GM21576 (cell line): ENCODE data around the gene ISM1.
"Not testable (repeated sequence)": the region's sequence is repeated elsewhere in the genome, so short reads cannot be mapped to it uniquely, and the experiment has no call there.

Experiments used
- ATAC-seq: cut with Tn5 transposase; IDR thresholded peaks from one replicate; pipeline ENCODE4 v1.9.1; 2021; ENCODE audit warnings: mild to moderate bottlenecking, moderate library complexity; ENCODE audit not compliant: unreplicated experiment

The ISM1 gene

GRCh38 chr20:13221313-13221672 lies 219 bp downstream of the ISM1 start:
- ATAC-seq = no peak

- peak; percentile 82 for ATAC-seq
Observed at GRCh38 chr20:13221673-13222318, 722 bp downstream of the ISM1 start.

GRCh38 chr20:13222319-13222716 lies 1.2 kb downstream of the ISM1 start:
- ATAC-seq = no peak

DNA sequence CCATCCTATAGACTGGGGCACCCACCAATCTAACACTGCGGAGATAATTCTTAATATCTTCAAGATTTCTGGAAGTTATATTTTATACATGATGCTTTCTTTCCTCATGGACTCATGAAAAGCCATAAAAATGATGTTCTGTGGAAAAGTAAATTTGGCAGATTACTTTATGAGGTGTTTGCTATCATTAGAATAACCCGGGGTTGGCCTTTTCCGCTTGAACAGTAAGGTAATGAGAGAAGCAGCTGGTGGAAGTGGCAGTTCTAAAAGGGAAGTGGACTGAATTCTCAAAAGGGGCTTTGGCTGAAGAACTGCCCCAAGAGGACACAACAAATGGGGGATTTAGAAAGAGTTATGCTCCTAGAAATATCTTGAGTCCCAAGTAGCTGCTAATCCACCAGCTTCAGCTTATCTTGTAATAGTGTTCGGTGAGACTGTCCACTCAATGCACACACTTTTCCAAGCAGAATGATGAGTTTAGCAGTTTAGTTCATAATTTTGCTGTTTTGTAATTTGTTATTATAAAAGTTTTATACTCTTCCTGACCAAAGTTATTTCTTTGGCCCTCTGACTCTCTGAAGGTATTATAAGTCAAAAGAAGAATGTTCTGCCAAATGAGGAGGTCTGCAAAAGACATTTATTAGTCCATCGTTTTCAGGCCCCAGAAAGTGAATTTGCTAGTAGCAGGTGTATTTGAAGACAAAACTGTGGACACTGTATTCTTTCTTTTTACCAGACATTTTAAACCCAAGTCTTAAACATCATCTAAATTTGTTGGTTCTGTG lies 2.9 kb downstream of the ISM1 start:
- ATAC-seq = no peak

GRCh38 chr20:13226367-13226766 lies 5.3 kb downstream of the ISM1 start:
- no peak for ATAC-seq

DNA sequence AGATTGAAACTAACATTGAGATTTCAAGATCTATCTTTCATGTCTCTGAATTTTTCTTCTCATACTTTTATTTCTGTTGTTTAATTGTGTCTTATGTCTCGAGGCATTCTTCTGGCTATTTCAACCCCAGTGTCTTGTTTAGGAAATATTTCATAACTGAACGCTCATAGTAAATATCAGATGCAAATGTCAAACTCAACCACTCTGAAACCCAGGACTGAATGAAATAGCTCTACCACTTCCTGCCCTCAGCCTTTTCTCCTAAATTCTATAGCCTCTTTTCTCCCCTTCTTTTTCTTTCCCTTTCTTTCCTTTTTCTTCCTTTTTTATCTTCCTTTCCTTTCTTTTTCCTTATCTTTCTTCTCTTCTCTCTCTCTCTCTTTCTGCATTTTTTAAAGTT lies 7.7 kb downstream of the ISM1 start:
- ATAC-seq = no peak

DNA sequence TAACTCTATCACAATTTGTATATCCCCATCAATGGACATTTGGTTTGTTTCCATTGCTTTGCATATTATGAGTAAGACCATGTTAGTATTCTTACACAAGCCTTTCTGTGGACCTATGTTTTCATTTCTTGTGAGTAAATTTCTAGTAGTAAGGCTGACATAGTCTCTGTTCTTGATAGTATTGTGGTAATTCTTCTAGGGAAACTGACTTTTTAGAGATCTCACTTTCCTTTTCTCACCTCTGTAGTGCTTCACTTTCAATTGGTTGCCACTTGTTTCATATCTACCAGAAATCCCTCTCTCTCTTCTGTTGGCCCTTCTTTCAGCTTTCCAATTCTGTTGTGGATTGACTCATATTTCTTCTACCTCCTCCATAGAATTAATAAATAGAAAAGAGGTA lies 8.5 kb downstream of the ISM1 start:
- ATAC-seq = peak; percentile 67

- ATAC-seq = no peak
Observed at GRCh38 chr20:13231031-13231752, 10.1 kb downstream of the ISM1 start.

GRCh38 chr20:13232999-13233398 lies 11.9 kb downstream of the ISM1 start:
- ATAC-seq = no peak

DNA sequence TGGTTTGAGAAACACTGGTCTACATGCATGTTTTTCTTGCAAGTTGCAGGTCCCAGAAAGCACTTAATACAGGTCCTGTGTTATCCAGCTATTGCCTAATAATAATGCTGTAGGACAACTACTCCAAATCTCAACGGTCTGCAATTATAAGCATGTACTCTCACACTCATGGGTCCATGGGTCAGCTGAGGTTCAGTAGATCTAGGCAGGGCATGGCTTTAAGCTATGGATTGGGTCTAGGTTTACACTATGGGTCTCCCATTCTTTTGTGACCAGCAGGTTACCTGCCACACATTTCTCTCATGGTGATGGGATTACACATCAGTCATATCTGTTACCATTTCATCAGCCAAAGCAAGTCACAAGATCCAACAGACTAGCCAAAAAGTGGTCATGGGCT lies 13.9 kb downstream of the ISM1 start:
- ATAC-seq = no peak

DNA sequence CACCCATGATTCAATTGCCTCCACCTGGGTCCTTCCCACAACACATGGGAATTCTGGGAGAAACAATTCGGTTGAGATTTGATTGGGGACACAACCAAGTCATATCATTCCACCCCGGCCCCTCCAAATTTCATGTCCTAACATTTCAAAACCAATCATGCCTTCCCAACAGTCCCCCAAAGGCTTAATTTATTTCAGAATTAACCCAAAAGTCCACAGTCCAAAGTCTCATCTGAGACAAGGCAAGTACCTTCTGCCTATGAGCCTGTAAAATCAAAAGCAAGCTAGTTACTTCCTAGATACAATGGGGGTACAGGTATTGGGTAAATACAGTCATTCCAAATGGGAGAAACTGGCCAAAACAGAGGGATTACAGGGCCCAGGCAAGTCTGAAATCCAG lies 15.3 kb downstream of the ISM1 start:
- not testable (repeated sequence) for ATAC-seq

DNA sequence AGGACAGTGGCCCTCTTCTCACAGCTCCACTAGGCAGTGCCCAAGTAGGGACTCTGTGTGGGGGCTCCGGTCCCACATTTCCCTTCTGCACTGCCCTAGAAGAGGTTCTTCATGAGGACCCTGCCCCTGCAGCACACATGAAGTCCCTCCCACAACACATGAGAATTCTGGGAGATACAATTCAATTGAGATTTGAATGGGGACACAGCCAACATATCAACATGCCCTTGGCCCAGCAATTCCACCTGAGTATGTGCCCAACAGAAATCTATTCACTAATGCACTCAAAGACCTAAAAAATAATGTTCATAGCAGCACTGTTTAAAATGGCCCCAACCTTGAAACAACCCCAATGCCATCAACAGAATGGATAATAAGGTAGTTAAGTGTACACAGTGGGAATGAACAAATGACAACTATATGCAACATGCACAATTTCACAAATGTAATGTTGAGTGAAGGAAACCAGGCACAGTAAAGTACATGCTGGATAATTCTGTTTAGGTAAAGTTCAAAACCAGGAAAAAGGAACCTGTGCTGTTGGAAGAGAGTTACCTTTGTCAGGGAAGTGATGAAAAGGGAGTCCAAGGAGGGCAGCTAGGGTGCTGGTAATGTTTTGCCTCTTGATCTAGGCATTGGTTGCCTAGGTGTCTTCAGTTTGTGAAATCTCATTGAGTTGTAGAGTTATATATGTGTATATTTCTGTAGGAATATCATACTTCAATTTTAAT lies 16.1 kb downstream of the ISM1 start:
- ATAC-seq = no peak

- ATAC-seq = no peak
Observed at GRCh38 chr20:13238001-13238653, 17.1 kb downstream of the ISM1 start.

GRCh38 chr20:13243826-13244376 lies 22.8 kb downstream of the ISM1 start:
- no peak for ATAC-seq

GRCh38 chr20:13245250-13245723 lies 24.2 kb downstream of the ISM1 start:
- ATAC-seq = no peak

DNA sequence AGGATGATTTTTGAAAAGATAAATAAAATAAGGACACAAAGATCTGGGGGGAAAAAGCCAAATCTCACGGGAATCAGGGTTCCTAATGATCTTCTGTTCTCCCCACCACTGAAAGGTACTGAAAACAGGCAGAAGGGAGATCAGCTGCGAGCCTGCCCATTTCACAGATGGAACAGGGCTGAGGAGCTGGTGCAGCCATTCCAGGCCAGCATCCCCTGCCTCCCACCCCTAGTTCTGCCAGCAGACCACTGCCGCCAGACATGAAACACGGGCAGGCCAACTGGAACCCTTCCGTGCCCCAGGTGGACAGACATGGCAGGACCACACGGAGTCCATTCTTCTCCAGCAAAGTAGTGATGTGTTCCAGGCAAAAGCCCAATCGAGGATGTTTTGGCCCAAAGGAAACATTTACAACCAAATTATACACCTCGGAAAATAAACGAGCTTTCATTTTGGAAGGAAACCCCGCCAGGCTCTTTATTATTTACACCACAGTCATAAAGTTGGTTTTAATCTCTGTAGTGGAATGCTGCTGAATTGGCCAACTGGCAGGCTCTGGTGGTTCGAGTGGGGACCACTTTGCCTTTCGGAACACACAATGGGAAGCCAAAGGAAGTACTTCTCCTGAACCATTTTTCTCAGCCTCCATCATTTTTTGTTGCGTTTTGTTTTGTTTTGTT lies 28.2 kb downstream of the ISM1 start:
- no peak for ATAC-seq

- ATAC-seq = no peak
Observed at GRCh38 chr20:13249798-13250170, 28.7 kb downstream of the ISM1 start.

DNA sequence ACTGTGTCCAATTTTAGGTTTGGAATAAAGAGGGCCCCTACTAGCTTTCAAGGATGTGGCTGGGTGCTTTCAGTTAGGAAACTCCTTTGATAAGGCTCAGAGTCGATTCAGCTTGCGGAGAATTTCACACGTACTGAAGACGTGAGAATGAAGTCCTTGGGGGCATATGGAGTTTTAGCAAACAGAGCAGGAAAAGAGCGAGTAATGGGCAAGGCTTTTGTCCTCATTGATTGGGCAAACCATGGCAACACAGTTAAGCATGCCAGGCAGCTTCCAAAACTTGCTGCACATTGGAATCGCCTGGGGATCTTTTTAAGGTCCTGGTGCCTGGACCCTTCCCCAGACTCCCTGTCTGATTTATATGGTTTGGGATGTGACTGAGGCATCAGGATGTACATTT lies 29.2 kb downstream of the ISM1 start:
- ATAC-seq = no peak

DNA sequence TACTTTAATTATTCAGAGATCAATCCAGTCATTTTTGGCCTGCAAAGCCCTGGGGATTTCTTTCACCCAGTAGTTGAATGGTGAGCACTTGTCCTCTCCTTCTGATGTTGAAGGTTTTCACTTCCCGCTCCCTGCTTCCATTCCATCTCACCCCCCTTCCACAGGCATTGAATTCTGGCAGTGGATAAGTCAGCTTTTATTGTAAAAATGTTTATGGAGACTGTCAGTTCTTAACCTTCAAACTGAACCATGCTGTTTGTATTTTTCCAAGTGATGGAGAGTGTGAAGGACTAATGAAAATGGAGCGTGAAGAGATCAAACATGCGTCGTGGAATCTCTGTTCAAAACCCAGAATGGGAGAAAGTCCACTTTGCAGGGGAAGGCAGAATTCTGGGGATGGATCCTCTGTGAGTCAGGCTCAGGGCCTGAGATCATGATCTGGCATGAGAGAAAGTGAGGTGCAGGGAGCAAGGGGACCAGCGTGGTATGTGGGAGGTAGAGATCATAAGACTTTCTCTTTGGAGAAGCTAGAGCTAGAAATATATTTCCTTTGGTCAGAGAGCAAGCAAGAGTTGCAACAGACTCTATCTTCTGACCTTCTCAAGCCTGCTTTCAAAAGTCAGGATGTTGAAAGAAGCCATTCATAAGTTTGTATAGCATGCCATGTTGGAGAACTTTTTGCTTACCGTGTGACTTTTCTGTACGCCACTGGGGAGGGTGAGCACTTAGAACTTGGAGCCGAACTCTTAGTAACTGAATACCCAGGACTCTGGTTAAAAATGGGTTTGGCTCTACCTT lies 30.2 kb downstream of the ISM1 start:
- no peak for ATAC-seq
